DND-41 (cell line): Measurements from ENCODE around the gene CACNA1H.

Source experiments
- CTCF ChIP-seq: IDR thresholded peaks from 2 replicates; pipeline ENCODE4 v1.5.1; 2012; ENCODE audit warnings: borderline replicate concordance, low read length, moderate library complexity, mild to moderate bottlenecking; ENCODE audit not compliant: poor library complexity, severe bottlenecking; ENCODE audit errors: extremely low read depth
- EZH2 ChIP-seq: IDR thresholded peaks from 3 replicates; pipeline ENCODE4 v1.6.1; 2012; ENCODE audit warnings: borderline replicate concordance, low read depth, mild to moderate bottlenecking, moderate library complexity, low read length, inconsistent platforms; ENCODE audit not compliant: severe bottlenecking

- TF ChIP-seq CTCF: no peak
- TF ChIP-seq EZH2: no peak
Measured at GRCh38 chr16:1144476-1145382, 8.2 kb upstream of the CACNA1H start.
